Astrocyte (in vitro differentiated cells and primary cell): ENCODE data around the gene SYNGR2.

Experiments used
- CTCF ChIP-seq: IDR thresholded peaks from 2 replicates; pipeline ENCODE4 v1.5.1; 2011; ENCODE audit warnings: low read depth, mild to moderate bottlenecking, inconsistent platforms, low read length, moderate library complexity; ENCODE audit not compliant: insufficient read depth
- EZH2 ChIP-seq: IDR thresholded peaks from 2 replicates; pipeline ENCODE4 v1.6.1; 2012; ENCODE audit warnings: mild to moderate bottlenecking, low read length, inconsistent platforms; ENCODE audit not compliant: insufficient read depth

DNA sequence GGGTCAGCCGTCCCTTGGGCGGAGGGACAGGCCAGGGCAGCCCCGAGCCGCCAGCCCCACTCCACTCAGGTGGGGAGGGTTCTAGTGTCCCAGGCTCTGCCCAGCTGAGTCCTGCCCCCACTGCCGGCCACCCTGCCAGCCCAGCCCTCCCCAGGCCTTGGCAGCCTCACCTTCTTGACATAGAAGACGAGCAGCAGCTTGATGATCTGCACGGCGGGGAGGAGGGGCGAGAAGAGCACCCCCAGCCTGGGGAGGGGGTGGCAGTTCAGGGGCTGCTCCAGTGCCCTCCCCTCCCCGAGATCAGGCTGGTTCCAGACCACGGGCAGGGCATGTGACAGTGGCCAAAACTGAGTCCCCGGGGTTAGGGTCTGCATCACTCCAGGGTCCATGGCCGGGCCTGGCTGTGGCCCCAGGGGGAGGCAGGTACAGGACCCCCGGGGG is 49.6 kb upstream of the SYNGR2 start:
- no peak for TF ChIP-seq CTCF
- TF ChIP-seq EZH2: no peak
